Epithelial cell of proximal tubule (primary cell): Measurements from ENCODE around the gene KDM5B. TPM values are rescaled to one million over a fixed set of nuclear protein-coding genes. Genes with fewer than 3 reads are reported as not detected.

Experiments used
- DNase-seq: peaks from one replicate; pipeline ENCODE4 v3.0.0-alpha.2; 2011; ENCODE audit warnings: low read depth
- H3K4me3 ChIP-seq: 2 replicates; pipeline ENCODE4 v1.5.1; 2011; ENCODE audit warnings: low read depth, mild to moderate bottlenecking, low read length
- CTCF ChIP-seq: conservative IDR thresholded peaks from 2 replicates; pipeline ENCODE4 v1.5.1; 2012; ENCODE audit warnings: low read depth, mild to moderate bottlenecking, low read length
- total RNA-seq: library from RNA; depleted of rRNA; stranded (reverse); fragments of >200 nt; gene quantifications from 2 replicates; pipeline ENCODE4 v1.2.3, GENCODE V29; 2015

Gene KDM5B
- total RNA-seq, 1 donor from 2014 or later = 46.2 TPM

GRCh38 chr1:202687798-202688197, 120.4 kb downstream of the KDM5B start:
- no peak overlapping the region for H3K4me3 ChIP-seq
- DNase-seq = no peak
- TF ChIP-seq CTCF = no peak

GRCh38 chr1:202687370-202687769, 120.9 kb downstream of the KDM5B start:
- H3K4me3 ChIP-seq = no peak overlapping the region
- TF ChIP-seq CTCF = no peak
- DNase-seq = no peak

GRCh38 chr1:202685641-202686040, 122.6 kb downstream of the KDM5B start:
- no peak overlapping the region for H3K4me3 ChIP-seq
- no peak for DNase-seq
- TF ChIP-seq CTCF = no peak

GRCh38 chr1:202684716-202685115, 123.5 kb downstream of the KDM5B start:
- no peak for DNase-seq
- no peak for TF ChIP-seq CTCF
- no peak overlapping the region for H3K4me3 ChIP-seq

- no peak for DNase-seq
- TF ChIP-seq CTCF = no peak
- no peak overlapping the region for H3K4me3 ChIP-seq
Observed at GRCh38 chr1:202683029-202683428, 125.2 kb downstream of the KDM5B start.

- DNase-seq = no peak
- no peak for TF ChIP-seq CTCF
- H3K4me3 ChIP-seq = no peak overlapping the region
Observed at GRCh38 chr1:202682477-202682876, 125.7 kb downstream of the KDM5B start.

- TF ChIP-seq CTCF = no peak
- H3K4me3 ChIP-seq = no peak overlapping the region
- no peak for DNase-seq
Observed at GRCh38 chr1:202681736-202682420, 126.3 kb downstream of the KDM5B start.
